Measurements from ENCODE around the gene HBZ.
A peak's percentile ranks its signal among the peaks of the same experiment; 100 is the strongest.
"Not testable (repeated sequence)": the region's sequence is repeated elsewhere in the genome, so short reads cannot be mapped to it uniquely, and the experiment has no call there.

The HBZ gene

GRCh38 chr16:173211-173854 is 20.9 kb downstream of the HBZ start:
- H3K4ac ChIP-seq (ENCODE audit: low read depth in 1 of 2, low read length in 2 of 2); H4K91ac ChIP-seq (ENCODE audit: low read length); H3K9ac ChIP-seq (ENCODE audit: low read length); H3K14ac ChIP-seq (ENCODE audit: low read length in 2 of 2); H2BK15ac ChIP-seq (ENCODE audit: low read depth, poor library complexity, severe bottlenecking); H3K4me1 ChIP-seq (ENCODE audit: control insufficient read depth, insufficient read depth, low read depth, low read length); H2BK5ac ChIP-seq (ENCODE audit: low read depth, low read length, poor library complexity, severe bottlenecking); H3K9me3 ChIP-seq (ENCODE audit: control insufficient read depth, low read length); H2BK120ac ChIP-seq (ENCODE audit: low read depth, low read length); H3K18ac ChIP-seq (ENCODE audit: low read depth in 1 of 2, low read length in 2 of 2); H3K36me3 ChIP-seq (ENCODE audit: control insufficient read depth in 1 of 2, insufficient read depth in 2 of 2, low read depth in 1 of 2, low read length in 2 of 2); H2AK5ac ChIP-seq (ENCODE audit: low read length, severe bottlenecking); H3K23ac ChIP-seq (ENCODE audit: low read length in 2 of 2); DNase-seq; H2AFZ ChIP-seq (ENCODE audit: low read depth, low read length); H3K79me1 ChIP-seq (replicated peaks; ENCODE audit: low read length, poor library complexity, severe bottlenecking); H2BK12ac ChIP-seq (ENCODE audit: low read length in 2 of 2); H3K4me3 ChIP-seq (ENCODE audit: insufficient read depth in 1 of 2, low read depth in 1 of 2, low read length in 2 of 2); H4K8ac ChIP-seq (ENCODE audit: low read length); H3K27ac ChIP-seq (ENCODE audit: low read length, poor library complexity, severe bottlenecking); H3K4me2 ChIP-seq (ENCODE audit: low read length, poor library complexity, severe bottlenecking): not testable (repeated sequence)
- WGBS = 19% methylated on average over 11 of the region's 44 CpGs
- H3K27me3 ChIP-seq (ENCODE audit: control insufficient read depth in 1 of 2, insufficient read depth in 1 of 2, low read length in 2 of 2) = peaks cover 48 to 53% of the 10 kb centered on the region in 2 experiments

- not testable (repeated sequence) for H3K23ac ChIP-seq (ENCODE audit: low read length in 2 of 2); H3K4me1 ChIP-seq (ENCODE audit: control insufficient read depth, insufficient read depth, low read depth, low read length); H2BK15ac ChIP-seq (ENCODE audit: low read depth, poor library complexity, severe bottlenecking); H3K9me3 ChIP-seq (ENCODE audit: control insufficient read depth, low read length); H2AK5ac ChIP-seq (ENCODE audit: low read length, severe bottlenecking); H3K27ac ChIP-seq (ENCODE audit: low read length, poor library complexity, severe bottlenecking); H3K79me1 ChIP-seq (replicated peaks; ENCODE audit: low read length, poor library complexity, severe bottlenecking); H2BK5ac ChIP-seq (ENCODE audit: low read depth, low read length, poor library complexity, severe bottlenecking); H3K4me2 ChIP-seq (ENCODE audit: low read length, poor library complexity, severe bottlenecking); H3K18ac ChIP-seq (ENCODE audit: low read depth in 1 of 2, low read length in 2 of 2); H2BK12ac ChIP-seq (ENCODE audit: low read length in 2 of 2); H3K4me3 ChIP-seq (ENCODE audit: insufficient read depth in 1 of 2, low read depth in 1 of 2, low read length in 2 of 2); H4K91ac ChIP-seq (ENCODE audit: low read length); H4K8ac ChIP-seq (ENCODE audit: low read length); H3K9ac ChIP-seq (ENCODE audit: low read length); H2AFZ ChIP-seq (ENCODE audit: low read depth, low read length); H3K36me3 ChIP-seq (ENCODE audit: control insufficient read depth in 1 of 2, insufficient read depth in 2 of 2, low read depth in 1 of 2, low read length in 2 of 2); H3K4ac ChIP-seq (ENCODE audit: low read depth in 1 of 2, low read length in 2 of 2); H2BK120ac ChIP-seq (ENCODE audit: low read depth, low read length); H3K14ac ChIP-seq (ENCODE audit: low read length in 2 of 2)
- WGBS = 32% methylated on average over 6 of the region's 13 CpGs
- DNase-seq = peak; percentile 21
- peaks cover 45 to 52% of the 10 kb centered on the region in 2 experiments for H3K27me3 ChIP-seq (ENCODE audit: control insufficient read depth in 1 of 2, insufficient read depth in 1 of 2, low read length in 2 of 2)
Observed at GRCh38 chr16:173928-174769, 21.7 kb downstream of the HBZ start.

GRCh38 chr16:175011-175949 is 22.8 kb downstream of the HBZ start:
- H3K23ac ChIP-seq (ENCODE audit: low read length in 2 of 2) = peak overlapping the region in 1 of 2 experiments; percentile 17
- H3K4me3 ChIP-seq (ENCODE audit: insufficient read depth in 1 of 2, low read depth in 1 of 2, low read length in 2 of 2) = no peak overlapping the region
- H3K36me3 ChIP-seq (ENCODE audit: control insufficient read depth in 1 of 2, insufficient read depth in 2 of 2, low read depth in 1 of 2, low read length in 2 of 2) = no peaks in the 10 kb centered on the region
- no peaks in the 10 kb centered on the region for H3K9me3 ChIP-seq (ENCODE audit: control insufficient read depth, low read length)
- no peak overlapping the region for H2AK5ac ChIP-seq (ENCODE audit: low read length, severe bottlenecking)
- H3K9ac ChIP-seq (ENCODE audit: low read length) = no peak overlapping the region
- no peak overlapping the region for H3K4me2 ChIP-seq (ENCODE audit: low read length, poor library complexity, severe bottlenecking)
- no peak overlapping the region for H4K91ac ChIP-seq (ENCODE audit: low read length)
- no peak overlapping the region for H2BK12ac ChIP-seq (ENCODE audit: low read length in 2 of 2)
- H3K4ac ChIP-seq (ENCODE audit: low read depth in 1 of 2, low read length in 2 of 2) = no peak overlapping the region
- no peak overlapping the region for H2BK120ac ChIP-seq (ENCODE audit: low read depth, low read length)
- WGBS = 43% methylated on average over 3 of the region's 8 CpGs
- H3K14ac ChIP-seq (ENCODE audit: low read length in 2 of 2) = no peak overlapping the region
- no peak overlapping the region for H2BK5ac ChIP-seq (ENCODE audit: low read depth, low read length, poor library complexity, severe bottlenecking)
- no peak overlapping the region for H3K27ac ChIP-seq (ENCODE audit: low read length, poor library complexity, severe bottlenecking)
- no peak overlapping the region for H4K8ac ChIP-seq (ENCODE audit: low read length)
- no peak overlapping the region for H2AFZ ChIP-seq (ENCODE audit: low read depth, low read length)
- DNase-seq = no peak
- peaks cover 3% of the 10 kb centered on the region for H3K4me1 ChIP-seq (ENCODE audit: control insufficient read depth, insufficient read depth, low read depth, low read length)
- H2BK15ac ChIP-seq (ENCODE audit: low read depth, poor library complexity, severe bottlenecking) = no peak overlapping the region
- peaks cover 53 to 60% of the 10 kb centered on the region in 2 experiments for H3K27me3 ChIP-seq (ENCODE audit: control insufficient read depth in 1 of 2, insufficient read depth in 1 of 2, low read length in 2 of 2)
- H3K18ac ChIP-seq (ENCODE audit: low read depth in 1 of 2, low read length in 2 of 2) = no peak overlapping the region
- H3K79me1 ChIP-seq (replicated peaks; ENCODE audit: low read length, poor library complexity, severe bottlenecking) = no peaks in the 10 kb centered on the region
